ENCODE results near the gene ANO6.
"Not testable (repeated sequence)": the region's sequence is repeated elsewhere in the genome, so short reads cannot be mapped to it uniquely, and the experiment has no call there.

Gene ANO6

GRCh38 chr12:45353944-45354343 lies 138.0 kb downstream of the ANO6 start:
- DNase-seq: no peak

- DNase-seq: no peak
Measured at GRCh38 chr12:45354399-45354798, 138.5 kb downstream of the ANO6 start.

- DNase-seq: no peak
Measured at GRCh38 chr12:45355730-45356129, 139.8 kb downstream of the ANO6 start.

- DNase-seq: no peak
Measured at GRCh38 chr12:45356822-45357538, 141.1 kb downstream of the ANO6 start.

- DNase-seq: no peak
Measured at GRCh38 chr12:45357539-45358417, 141.9 kb downstream of the ANO6 start.

- DNase-seq: no peak
Measured at GRCh38 chr12:45362291-45362690, 146.4 kb downstream of the ANO6 start.

GRCh38 chr12:45363903-45364302 lies 148.0 kb downstream of the ANO6 start:
- no peak for DNase-seq

- DNase-seq: no peak
Measured at GRCh38 chr12:45368841-45369489, 153.1 kb downstream of the ANO6 start.

GRCh38 chr12:45377815-45378214 lies 161.9 kb downstream of the ANO6 start:
- no peak for DNase-seq

GRCh38 chr12:45379261-45379660 lies 163.4 kb downstream of the ANO6 start:
- DNase-seq: no peak

- DNase-seq: no peak
Measured at GRCh38 chr12:45381351-45381750, 165.5 kb downstream of the ANO6 start.

GRCh38 chr12:45388545-45388944 lies 172.7 kb downstream of the ANO6 start:
- DNase-seq: peak; percentile 26 to 60

- DNase-seq: no peak
Measured at GRCh38 chr12:45389426-45389825, 173.5 kb downstream of the ANO6 start.

- DNase-seq: not testable (repeated sequence)
Measured at GRCh38 chr12:45397499-45397898, 181.6 kb downstream of the ANO6 start.

- DNase-seq: no peak
Measured at GRCh38 chr12:45398552-45398951, 182.7 kb downstream of the ANO6 start.

GRCh38 chr12:45400991-45401390 lies 185.1 kb downstream of the ANO6 start:
- no peak for DNase-seq

GRCh38 chr12:45402288-45402687 lies 186.4 kb downstream of the ANO6 start:
- DNase-seq: no peak

GRCh38 chr12:45406988-45407850 lies 191.3 kb downstream of the ANO6 start:
- DNase-seq: no peak

GRCh38 chr12:45407981-45408728 lies 192.3 kb downstream of the ANO6 start:
- no peak for DNase-seq

GRCh38 chr12:45408729-45409114 lies 192.8 kb downstream of the ANO6 start:
- DNase-seq: no peak

GRCh38 chr12:45409966-45410365 lies 194.1 kb downstream of the ANO6 start:
- no peak for DNase-seq

GRCh38 chr12:45411626-45412025 lies 195.7 kb downstream of the ANO6 start:
- DNase-seq: no peak

Data from Kasumi-1 (cell line).